Measurements from ENCODE around the gene USP7. TPM values are rescaled to one million over a fixed set of nuclear protein-coding genes. Genes with fewer than 3 reads are reported as not detected.

Gene USP7
- total and polyA plus RNA-seq, 10 of the 15 experiments (the other 5 are each of a cell fraction or from before 2014, with no cell fraction given) = 16.2 to 133 (median 60.5) TPM

DNA sequence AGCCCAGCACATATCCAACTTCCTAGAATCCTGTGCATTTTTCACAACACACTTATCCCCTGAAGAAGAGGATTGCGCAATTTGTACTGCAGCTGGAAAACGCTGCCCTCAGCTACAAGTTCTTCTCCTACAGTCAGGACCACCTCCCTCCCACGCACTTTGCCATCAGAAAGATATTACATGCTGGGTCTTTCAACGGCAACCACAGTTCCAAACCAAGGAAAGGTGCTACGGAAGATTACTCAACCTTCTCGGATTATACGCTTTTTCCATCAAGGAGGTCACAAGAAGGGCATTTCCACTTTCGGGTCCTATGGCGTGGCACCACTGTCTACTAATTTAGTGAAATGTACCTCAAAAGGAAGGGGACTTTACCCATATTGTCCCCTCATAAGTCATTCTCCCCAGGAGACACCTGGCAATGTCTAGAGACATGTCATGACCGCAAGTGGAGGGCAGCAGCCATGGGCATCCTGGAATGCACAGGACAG lies 35.2 kb downstream of the USP7 start (continued):
- TF ChIP-seq FOS (IDR thresholded peaks at IDR 0.05; ENCODE audit: borderline replicate concordance, extremely low read depth, insufficient read length) (no peak), SREBF1 (IDR thresholded peaks at IDR 0.05; ENCODE audit: low read length) (no peak), SMAD1 (IDR thresholded peaks at IDR 0.05; ENCODE audit: low read depth, partially characterized antibody) (no peak), NR2C1 (IDR thresholded peaks at IDR 0.05) (no peak), POLR2AphosphoS5 (IDR thresholded peaks at IDR 0.05; ENCODE audit: low read length) (no peak), POLR2A (IDR thresholded peaks at IDR 0.05; ENCODE audit: low read depth, low read length) (no peak), MYC (IDR thresholded peaks at IDR 0.05; ENCODE audit: insufficient read depth, insufficient read length, insufficient replicate concordance, low read length, severe bottlenecking) (no peak), CHD4 (IDR thresholded peaks at IDR 0.05) (no peak), YBX1 (IDR thresholded peaks at IDR 0.05) (no peak), ZNF24 (IDR thresholded peaks at IDR 0.05) (no peak), ZNF274 (IDR thresholded peaks at IDR 0.05; ENCODE audit: insufficient read depth, insufficient read length) (no peak), KDM1A (IDR thresholded peaks at IDR 0.05; ENCODE audit: borderline replicate concordance) (no peak), PAX8 (IDR thresholded peaks at IDR 0.05) (no peak), ZNF217 (IDR thresholded peaks at IDR 0.05) (no peak), ZZZ3 (IDR thresholded peaks at IDR 0.05; ENCODE audit: control insufficient read depth, insufficient read length, low read depth) (no peak), LARP7 (IDR thresholded peaks at IDR 0.05) (no peak), ZBED1 (IDR thresholded peaks at IDR 0.05; ENCODE audit: borderline replicate concordance) (no peak)
- TF ChIP-seq, protein P1, sequence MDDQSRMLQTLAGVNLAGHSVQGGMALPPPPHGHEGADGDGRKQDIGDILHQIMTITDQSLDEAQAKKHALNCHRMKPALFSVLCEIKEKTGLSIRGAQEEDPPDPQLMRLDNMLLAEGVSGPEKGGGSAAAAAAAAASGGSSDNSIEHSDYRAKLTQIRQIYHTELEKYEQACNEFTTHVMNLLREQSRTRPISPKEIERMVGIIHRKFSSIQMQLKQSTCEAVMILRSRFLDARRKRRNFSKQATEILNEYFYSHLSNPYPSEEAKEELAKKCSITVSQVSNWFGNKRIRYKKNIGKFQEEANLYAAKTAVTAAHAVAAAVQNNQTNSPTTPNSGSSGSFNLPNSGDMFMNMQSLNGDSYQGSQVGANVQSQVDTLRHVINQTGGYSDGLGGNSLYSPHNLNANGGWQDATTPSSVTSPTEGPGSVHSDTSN (IDR thresholded peaks at IDR 0.05; ENCODE audit: insufficient replicate concordance, low read depth, low read length) = no peak
- TF ChIP-seq, protein P2, sequence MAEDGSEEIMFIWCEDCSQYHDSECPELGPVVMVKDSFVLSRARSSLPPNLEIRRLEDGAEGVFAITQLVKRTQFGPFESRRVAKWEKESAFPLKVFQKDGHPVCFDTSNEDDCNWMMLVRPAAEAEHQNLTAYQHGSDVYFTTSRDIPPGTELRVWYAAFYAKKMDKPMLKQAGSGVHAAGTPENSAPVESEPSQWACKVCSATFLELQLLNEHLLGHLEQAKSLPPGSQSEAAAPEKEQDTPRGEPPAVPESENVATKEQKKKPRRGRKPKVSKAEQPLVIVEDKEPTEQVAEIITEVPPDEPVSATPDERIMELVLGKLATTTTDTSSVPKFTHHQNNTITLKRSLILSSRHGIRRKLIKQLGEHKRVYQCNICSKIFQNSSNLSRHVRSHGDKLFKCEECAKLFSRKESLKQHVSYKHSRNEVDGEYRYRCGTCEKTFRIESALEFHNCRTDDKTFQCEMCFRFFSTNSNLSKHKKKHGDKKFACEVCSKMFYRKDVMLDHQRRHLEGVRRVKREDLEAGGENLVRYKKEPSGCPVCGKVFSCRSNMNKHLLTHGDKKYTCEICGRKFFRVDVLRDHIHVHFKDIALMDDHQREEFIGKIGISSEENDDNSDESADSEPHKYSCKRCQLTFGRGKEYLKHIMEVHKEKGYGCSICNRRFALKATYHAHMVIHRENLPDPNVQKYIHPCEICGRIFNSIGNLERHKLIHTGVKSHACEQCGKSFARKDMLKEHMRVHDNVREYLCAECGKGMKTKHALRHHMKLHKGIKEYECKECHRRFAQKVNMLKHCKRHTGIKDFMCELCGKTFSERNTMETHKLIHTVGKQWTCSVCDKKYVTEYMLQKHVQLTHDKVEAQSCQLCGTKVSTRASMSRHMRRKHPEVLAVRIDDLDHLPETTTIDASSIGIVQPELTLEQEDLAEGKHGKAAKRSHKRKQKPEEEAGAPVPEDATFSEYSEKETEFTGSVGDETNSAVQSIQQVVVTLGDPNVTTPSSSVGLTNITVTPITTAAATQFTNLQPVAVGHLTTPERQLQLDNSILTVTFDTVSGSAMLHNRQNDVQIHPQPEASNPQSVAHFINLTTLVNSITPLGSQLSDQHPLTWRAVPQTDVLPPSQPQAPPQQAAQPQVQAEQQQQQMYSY (CRISPR knock-in tag; IDR thresholded peaks at IDR 0.05) = no peak
- TF ChIP-seq, protein P3, sequence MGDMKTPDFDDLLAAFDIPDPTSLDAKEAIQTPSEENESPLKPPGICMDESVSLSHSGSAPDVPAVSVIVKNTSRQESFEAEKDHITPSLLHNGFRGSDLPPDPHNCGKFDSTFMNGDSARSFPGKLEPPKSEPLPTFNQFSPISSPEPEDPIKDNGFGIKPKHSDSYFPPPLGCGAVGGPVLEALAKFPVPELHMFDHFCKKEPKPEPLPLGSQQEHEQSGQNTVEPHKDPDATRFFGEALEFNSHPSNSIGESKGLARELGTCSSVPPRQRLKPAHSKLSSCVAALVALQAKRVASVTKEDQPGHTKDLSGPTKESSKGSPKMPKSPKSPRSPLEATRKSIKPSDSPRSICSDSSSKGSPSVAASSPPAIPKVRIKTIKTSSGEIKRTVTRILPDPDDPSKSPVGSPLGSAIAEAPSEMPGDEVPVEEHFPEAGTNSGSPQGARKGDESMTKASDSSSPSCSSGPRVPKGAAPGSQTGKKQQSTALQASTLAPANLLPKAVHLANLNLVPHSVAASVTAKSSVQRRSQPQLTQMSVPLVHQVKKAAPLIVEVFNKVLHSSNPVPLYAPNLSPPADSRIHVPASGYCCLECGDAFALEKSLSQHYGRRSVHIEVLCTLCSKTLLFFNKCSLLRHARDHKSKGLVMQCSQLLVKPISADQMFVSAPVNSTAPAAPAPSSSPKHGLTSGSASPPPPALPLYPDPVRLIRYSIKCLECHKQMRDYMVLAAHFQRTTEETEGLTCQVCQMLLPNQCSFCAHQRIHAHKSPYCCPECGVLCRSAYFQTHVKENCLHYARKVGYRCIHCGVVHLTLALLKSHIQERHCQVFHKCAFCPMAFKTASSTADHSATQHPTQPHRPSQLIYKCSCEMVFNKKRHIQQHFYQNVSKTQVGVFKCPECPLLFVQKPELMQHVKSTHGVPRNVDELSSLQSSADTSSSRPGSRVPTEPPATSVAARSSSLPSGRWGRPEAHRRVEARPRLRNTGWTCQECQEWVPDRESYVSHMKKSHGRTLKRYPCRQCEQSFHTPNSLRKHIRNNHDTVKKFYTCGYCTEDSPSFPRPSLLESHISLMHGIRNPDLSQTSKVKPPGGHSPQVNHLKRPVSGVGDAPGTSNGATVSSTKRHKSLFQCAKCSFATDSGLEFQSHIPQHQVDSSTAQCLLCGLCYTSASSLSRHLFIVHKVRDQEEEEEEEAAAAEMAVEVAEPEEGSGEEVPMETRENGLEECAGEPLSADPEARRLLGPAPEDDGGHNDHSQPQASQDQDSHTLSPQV (IDR thresholded peaks at IDR 0.05) = no peak
- TF ChIP-seq, protein P4, sequence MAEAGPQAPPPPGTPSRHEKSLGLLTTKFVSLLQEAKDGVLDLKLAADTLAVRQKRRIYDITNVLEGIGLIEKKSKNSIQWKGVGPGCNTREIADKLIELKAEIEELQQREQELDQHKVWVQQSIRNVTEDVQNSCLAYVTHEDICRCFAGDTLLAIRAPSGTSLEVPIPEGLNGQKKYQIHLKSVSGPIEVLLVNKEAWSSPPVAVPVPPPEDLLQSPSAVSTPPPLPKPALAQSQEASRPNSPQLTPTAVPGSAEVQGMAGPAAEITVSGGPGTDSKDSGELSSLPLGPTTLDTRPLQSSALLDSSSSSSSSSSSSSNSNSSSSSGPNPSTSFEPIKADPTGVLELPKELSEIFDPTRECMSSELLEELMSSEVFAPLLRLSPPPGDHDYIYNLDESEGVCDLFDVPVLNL (IDR thresholded peaks at IDR 0.05; ENCODE audit: low read depth, low read length) = no peak

All from GM12878 (cell line).